GM21381 (cell line): Measurements from ENCODE around the gene GALNT5.
"Not testable (repeated sequence)": the region's sequence is repeated elsewhere in the genome, so short reads cannot be mapped to it uniquely, and the experiment has no call there.

Experiments
- ATAC-seq: cut with Tn5 transposase; IDR thresholded peaks from one replicate; pipeline ENCODE4 v1.9.1; 2021; ENCODE audit warnings: mild to moderate bottlenecking, moderate library complexity; ENCODE audit not compliant: unreplicated experiment

The GALNT5 gene

GRCh38 chr2:157257312-157258252 is at the start of gene GALNT5:
Gene GALNT5 (plus strand): TSS chr2:157257705. CDS start chr2:157258083, 378 bp downstream.
- no peak for ATAC-seq

GRCh38 chr2:157216286-157216965 is 41.1 kb upstream of the GALNT5 start:
- no peak for ATAC-seq

GRCh38 chr2:157217409-157217808 is 40.1 kb upstream of the GALNT5 start:
- no peak for ATAC-seq

GRCh38 chr2:157218911-157219310 is 38.6 kb upstream of the GALNT5 start:
- ATAC-seq: no peak

- ATAC-seq: no peak
These were observed 37.0 kb upstream of the GALNT5 start for GRCh38 chr2:157220502-157220901.

- no peak for ATAC-seq
These were observed 36.0 kb upstream of the GALNT5 start for GRCh38 chr2:157221394-157221988.

- ATAC-seq: no peak
These were observed 33.8 kb upstream of the GALNT5 start for GRCh38 chr2:157223624-157224205.

- not testable (repeated sequence) for ATAC-seq
These were observed 33.1 kb upstream of the GALNT5 start for GRCh38 chr2:157224448-157224847.

- no peak for ATAC-seq
These were observed 29.9 kb upstream of the GALNT5 start for GRCh38 chr2:157227592-157227991.

GRCh38 chr2:157228946-157229345 is 28.6 kb upstream of the GALNT5 start:
- ATAC-seq: no peak

- no peak for ATAC-seq
These were observed 27.9 kb upstream of the GALNT5 start for GRCh38 chr2:157229572-157229971.

- no peak for ATAC-seq
These were observed 26.0 kb upstream of the GALNT5 start for GRCh38 chr2:157231476-157231875.

- ATAC-seq: no peak
These were observed 24.0 kb upstream of the GALNT5 start for GRCh38 chr2:157233506-157233905.

GRCh38 chr2:157236404-157236803 is 21.1 kb upstream of the GALNT5 start:
- ATAC-seq: no peak

- no peak for ATAC-seq
These were observed 19.2 kb upstream of the GALNT5 start for GRCh38 chr2:157238296-157238695.

- no peak for ATAC-seq
These were observed 12.8 kb upstream of the GALNT5 start for GRCh38 chr2:157244691-157245090.

- no peak for ATAC-seq
These were observed 12.2 kb upstream of the GALNT5 start for GRCh38 chr2:157245144-157245840.

- ATAC-seq: peak; percentile 94
These were observed 11.4 kb upstream of the GALNT5 start for GRCh38 chr2:157245846-157246764.

- no peak for ATAC-seq
These were observed 10.6 kb upstream of the GALNT5 start for GRCh38 chr2:157246765-157247407.
